GM04503 (cell line): Measurements from ENCODE around the gene UBALD1.

ENCODE experiments used
- DNase-seq: peaks from one replicate; pipeline ENCODE4 v3.0.0-alpha.2; 2012; ENCODE audit warnings: low read depth

UBALD1 gene

GRCh38 chr16:4646773-4647643 is 32.3 kb upstream of the UBALD1 start:
- no peak for DNase-seq

DNA sequence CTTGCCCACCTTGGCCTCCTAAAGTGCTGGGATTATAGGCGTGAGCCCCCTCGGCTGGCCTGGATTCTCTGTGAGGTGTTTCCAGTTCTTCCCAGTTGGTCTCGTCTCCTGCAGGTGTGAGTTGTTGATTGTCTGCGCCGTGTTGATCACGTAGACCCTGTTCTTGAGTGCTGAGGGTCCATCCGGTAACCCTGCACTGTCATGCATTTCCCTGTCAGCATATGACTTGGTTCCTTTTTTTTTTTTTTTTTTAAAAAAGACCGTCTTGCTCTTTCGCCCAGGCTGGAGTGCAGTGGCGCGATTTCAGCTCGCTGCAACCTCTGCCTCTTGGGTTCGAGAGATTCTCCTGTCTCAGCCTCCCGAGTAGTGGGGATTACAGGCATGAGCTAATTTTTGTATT is 27.2 kb upstream of the UBALD1 start:
- DNase-seq: no peak

GRCh38 chr16:4641306-4641687 is 26.6 kb upstream of the UBALD1 start:
- DNase-seq: no peak

DNA sequence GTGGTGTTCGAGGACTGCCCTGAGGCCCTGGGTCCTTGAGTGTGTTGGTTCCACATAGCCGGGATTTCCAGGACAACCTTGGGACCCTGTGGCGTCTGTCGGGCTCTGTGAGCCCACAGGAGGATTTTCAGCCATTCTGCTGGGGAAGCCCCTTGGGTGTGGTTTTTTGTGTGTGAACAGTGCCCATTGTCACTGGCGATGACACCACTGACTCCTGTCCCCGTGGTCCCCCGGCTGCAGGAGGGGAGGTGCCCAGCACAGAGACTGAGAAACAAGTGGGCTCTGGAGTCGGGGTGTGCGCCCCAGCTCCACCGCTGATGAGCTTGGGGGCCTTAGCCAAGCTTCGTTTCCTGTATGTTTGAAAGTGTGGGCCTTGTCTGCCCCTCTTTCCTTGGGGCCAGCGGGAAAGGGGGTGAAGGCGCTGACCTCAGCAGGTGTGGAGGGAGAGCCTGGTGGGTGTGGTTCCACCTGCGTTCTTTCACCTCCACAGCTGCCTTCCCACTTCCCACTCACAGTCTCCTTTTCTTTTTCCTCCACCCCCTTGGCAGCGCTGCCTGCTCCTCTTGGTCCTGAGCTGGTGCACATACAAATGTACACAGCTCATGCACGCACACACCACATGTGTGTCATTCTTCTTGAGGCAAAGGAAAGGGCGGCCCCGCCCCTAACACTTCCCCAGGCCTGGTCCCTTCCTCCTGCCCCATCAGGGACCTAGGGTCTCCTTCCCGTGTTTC is 26.1 kb upstream of the UBALD1 start:
- no peak for DNase-seq

GRCh38 chr16:4639899-4640509 is 25.3 kb upstream of the UBALD1 start:
- DNase-seq: no peak

DNA sequence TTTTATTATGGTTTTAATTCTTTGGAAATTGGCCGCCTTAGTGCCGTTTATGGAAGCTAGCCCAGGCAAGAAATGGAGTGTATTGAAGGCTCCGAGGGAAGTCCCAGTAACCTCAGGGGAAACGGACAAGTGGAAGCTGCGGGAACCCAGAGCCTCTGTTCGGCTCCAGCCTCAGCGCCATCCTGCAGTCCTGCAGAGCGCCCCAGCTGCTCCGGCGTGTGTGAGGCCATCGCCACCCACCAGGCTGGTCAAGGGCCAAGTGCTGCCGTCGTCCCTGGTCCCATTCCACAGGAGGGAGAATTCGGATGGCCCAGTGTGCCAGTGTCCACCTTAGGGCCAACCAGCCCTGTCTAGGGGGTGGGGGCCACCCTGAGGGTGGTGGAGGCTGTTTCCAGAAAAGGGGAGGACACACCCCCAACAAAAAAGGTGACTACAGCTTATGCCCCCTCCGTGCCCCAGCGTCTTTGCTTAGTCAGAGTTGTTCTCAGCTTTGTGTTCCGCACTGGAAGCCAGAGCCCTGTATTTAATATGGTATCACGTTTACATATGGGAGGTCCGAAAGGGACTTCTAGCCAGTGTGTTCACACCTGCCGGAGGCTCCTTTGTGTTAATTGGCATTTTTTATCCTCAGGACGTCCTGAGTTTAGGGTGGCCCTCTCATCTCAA is 22.9 kb upstream of the UBALD1 start:
- no peak for DNase-seq

DNA sequence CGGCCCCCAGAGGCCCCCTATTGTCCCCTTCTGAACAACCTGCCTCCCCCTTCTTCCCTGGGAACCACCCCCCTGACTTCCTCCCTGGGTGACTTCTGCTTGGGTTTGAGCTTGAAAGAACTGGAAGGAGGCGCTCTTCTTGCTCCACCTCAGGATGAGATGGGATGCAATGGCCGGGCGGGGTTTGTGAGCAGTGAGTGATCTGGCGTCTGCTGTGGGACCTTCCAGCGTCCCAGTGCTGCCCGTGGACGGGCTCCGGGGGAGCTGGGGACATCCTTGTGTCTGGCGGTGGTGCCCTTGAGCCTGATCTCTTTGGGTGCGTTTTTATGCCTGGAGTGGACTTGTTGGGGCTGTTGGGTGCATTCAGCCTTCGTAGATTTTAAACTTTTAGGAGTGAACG is 21.5 kb upstream of the UBALD1 start:
- DNase-seq: no peak

DNA sequence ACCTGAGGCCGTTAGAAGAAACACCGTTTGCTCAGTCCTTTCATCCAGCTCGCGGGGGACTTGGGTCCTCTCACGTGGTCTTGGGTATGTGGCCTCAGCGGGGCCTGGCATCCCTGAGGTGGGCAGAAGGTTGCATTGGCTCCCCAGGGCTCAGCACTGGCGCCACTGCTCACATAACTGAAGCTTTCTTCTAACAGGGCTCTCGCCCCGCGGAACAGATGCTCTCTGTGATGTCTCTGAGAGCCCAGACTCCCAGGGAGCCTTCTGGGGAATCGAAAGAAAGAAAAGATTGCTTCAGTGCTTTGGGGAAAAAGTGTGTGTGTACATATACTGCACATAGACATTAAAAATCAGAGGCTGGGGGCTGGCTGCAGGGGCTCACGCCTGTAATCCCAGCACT is 20.1 kb upstream of the UBALD1 start:
- DNase-seq: no peak

DNA sequence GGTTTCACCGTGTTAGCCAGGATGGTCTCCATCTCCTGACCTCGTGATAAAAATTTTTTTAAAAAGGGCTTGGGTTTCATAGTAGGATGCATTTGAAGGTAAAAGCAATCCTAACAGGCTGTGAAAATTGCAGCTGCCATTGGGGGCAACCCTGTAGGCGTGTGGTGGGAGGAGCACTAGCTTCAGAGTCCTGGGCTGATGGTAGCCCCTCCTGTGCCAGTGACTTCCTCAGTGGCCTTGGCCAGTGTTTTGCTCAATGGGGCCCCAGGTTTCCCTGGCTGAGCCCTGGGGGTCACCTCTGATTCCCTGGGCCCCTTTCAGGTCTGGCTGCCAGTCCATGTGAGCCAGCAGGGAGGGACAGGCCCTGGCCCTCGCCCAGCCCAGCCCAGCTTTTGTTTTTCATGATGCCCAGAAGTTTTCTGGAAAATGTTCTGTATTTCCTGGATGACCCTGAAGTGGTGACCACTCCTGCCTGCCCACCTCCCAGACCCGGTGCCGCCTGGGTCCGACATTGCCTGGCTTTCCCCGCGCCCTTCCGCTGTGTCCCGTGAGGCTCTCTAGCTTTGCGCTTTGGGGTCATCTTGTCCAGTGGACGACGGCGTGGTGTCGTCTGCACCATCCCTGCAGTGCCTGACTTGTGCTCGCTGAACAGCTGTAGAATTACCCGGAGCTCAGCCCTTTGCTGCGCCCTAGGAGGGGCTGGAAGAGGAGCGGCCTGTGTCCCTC is 19.4 kb upstream of the UBALD1 start:
- no peak for DNase-seq

DNA sequence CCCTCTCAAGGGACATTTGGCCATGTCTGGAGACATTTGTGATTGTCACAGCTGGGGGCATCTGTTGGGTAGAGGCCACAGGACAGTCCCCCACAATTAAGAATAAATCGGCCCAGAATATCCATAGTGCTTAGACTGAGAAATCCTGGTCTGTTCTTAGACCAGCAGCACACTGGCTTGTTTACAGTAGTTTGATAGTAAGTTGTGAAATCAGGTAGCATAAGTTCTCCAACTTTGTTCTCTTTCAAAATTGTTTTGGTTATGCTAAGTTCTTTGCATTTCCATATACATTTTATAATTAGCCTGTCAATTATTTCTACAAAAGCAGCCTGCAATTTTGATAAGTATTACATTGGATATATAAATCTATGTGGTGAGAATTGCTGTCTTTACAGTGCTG is 16.8 kb upstream of the UBALD1 start:
- no peak for DNase-seq

GRCh38 chr16:4628283-4628682 is 13.6 kb upstream of the UBALD1 start:
- no peak for DNase-seq

DNA sequence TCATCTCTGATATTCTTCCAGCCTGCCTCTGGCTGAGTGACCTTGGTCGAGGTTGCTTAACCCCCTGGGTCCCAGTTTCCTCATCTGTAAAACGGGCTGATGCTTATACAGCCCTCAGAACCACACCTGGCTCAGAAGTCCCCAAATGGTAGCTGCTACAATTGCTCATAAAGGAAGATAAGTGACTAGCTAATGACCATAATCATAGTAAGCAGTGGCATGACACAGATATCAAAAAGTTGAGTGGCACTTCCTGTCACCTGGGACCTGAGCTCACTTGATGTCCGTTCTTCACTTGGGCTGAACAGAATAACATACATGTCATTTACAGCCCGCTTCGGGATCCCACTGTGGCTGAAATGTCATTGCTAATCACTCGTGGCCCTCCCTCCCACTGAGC is 11.7 kb upstream of the UBALD1 start:
- DNase-seq: no peak

- DNase-seq: no peak
Measured at GRCh38 chr16:4625560-4626159, 11.0 kb upstream of the UBALD1 start.

- no peak for DNase-seq
Measured at GRCh38 chr16:4624827-4625559, 10.3 kb upstream of the UBALD1 start.

DNA sequence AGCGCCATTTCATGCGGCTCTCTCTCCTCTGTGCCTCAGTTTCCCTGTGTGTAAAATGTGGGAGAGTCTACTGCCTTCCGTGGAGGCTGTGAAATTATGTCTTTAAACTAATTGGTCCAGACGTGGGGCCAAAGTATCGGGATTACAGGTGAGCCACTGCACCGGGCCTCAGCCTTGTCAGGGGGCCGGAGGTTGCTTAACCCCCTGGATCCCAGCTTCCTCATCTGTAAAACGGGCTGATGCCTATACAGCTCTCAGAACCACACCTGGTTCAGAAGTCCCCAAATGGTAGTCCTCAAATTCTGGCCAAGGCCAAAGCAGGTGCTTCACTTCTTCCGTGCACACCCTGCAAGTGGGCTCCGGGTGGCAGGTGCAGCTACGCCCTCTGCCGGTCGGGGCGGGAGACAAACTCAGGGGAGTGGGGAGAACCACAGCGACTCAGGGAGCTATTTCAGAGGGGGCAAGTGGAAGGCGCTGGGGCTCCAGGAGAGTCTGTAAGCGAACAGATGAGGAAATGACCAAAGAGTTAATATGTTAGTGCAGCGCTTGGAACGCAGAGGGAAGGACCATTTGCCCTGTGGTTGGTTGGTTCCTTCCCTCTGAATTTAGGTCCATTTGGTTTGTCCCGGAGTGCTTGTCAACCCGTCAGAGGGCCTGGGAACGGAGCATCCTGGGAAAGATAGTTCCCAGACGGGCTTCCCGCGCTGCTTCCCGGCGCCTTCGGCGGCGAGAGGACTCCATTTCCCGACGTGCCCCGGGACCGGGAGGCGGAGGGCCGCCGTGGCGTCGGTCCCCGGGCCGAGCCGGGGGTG is 9.5 kb upstream of the UBALD1 start, which contains the start of gene MGRN1:
TSS of gene MGRN1 (plus strand) at position 812 of the 812 bp plus-strand sequence. CDS start 135 bp downstream, outside the sequence.
- DNase-seq: peak; percentile 89

- DNase-seq: no peak
Measured at GRCh38 chr16:4623593-4623992, 8.9 kb upstream of the UBALD1 start.

GRCh38 chr16:4618645-4619418 is 4.1 kb upstream of the UBALD1 start:
- DNase-seq: no peak

DNA sequence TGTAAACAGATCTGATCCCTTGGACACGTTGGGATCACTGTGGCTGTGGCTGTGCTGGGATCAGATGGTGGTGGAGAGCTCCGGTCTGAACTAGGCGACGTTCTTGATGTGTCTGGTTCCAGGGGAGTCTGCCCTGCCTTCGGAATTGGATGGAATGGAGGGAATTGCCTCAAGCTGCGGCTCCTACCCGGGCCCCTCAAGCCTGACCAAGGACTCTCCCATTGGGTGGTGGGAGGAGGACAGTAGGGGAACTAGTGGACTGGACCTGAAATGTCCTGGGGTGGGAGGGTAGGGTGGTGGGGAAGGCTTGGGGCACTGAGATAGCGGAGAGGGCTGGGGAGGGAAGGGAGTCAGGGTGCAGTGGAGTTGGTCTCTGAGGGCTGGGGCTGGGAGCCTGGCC is 3.2 kb upstream of the UBALD1 start:
- DNase-seq: no peak
